Ascending aorta (tissue), 2 donors: ENCODE measurements around the gene CIAO2B. TPM values are rescaled to one million over a fixed set of nuclear protein-coding genes. Genes with fewer than 3 reads are reported as not detected.
"Not testable (repeated sequence)": the region's sequence is repeated elsewhere in the genome, so short reads cannot be mapped to it uniquely, and the experiment has no call there.

ENCODE experiments used
- DNase-seq, 2 donors: peaks; one replicate each; pipeline ENCODE4 v3.0.0-alpha.2; 2019; ENCODE audit warnings: low spot score in 2 of 2
- H3K27ac ChIP-seq, 2 donors: fragments of 200-600 bp; sonication (generic); one replicate each; pipeline ENCODE4 v1.5.1; 2016 to 2017; ENCODE audit warnings: mild to moderate bottlenecking in 1 of 2
- H3K27me3 ChIP-seq: fragments of 200-600 bp; sonication (generic); one replicate; pipeline ENCODE4 v1.5.1; 2017
- H3K36me3 ChIP-seq, 2 donors: fragments of 200-600 bp; sonication (generic); one replicate each; pipeline ENCODE4 v1.5.1; 2016
- H3K4me1 ChIP-seq, 2 donors: fragments of 200-600 bp; sonication (generic); one replicate each; pipeline ENCODE4 v1.5.1; 2016 to 2017; ENCODE audit warnings: mild to moderate bottlenecking in 1 of 2
- H3K4me3 ChIP-seq, 2 donors: fragments of 200-600 bp; sonication (generic); one replicate each; pipeline ENCODE4 v1.5.1; 2016 to 2017; ENCODE audit warnings: mild to moderate bottlenecking in 1 of 2
- H3K9me3 ChIP-seq, 2 donors: fragments of 200-600 bp; sonication (generic); one replicate each; pipeline ENCODE4 v1.5.1; 2016
- CTCF ChIP-seq, 3 experiments: fragments of 200-600 bp in 2 of 3; fragments of 450-650 bp in 1 of 3; sonication (generic) in 2 of 3; IDR thresholded peaks; one replicate each; pipeline ENCODE4 v1.5.1; 2016 to 2019; ENCODE audit warnings: antibody characterized with exemption in 3 of 3, mild to moderate bottlenecking in 1 of 3, moderate library complexity in 1 of 3
- intact Hi-C: fragments of 100-400 bp; cut with DNase I; formaldehyde crosslinking; loops from one replicate; pipeline ENCODE4 v1.15.1; 2023
- total RNA-seq: library from RNA; depleted of rRNA; stranded (reverse); fragments of >200 nt; gene quantifications from one replicate; pipeline ENCODE4 v1.1.0, GENCODE V29; 2016

CIAO2B gene
- total RNA-seq, 1 donor from 2014 or later = 255 TPM

- Histone ChIP-seq H3K27ac (no peak overlapping the region), H3K27me3 (no peaks in the 10 kb centered on the region), H3K36me3 (peaks cover 6 to 7% of the 10 kb centered on the region in 2 donors), H3K4me3 (peak overlapping the region; percentile 56 to 64), H3K9me3 (no peaks in the 10 kb centered on the region), H3K4me1 (peaks cover 0 to 12% of the 10 kb centered on the region in 2 donors)
- intact Hi-C loops = no loop called here
- TF ChIP-seq CTCF (IDR thresholded peaks at IDR 0.05) = no peak
- no peak for DNase-seq
Observed at GRCh38 chr16:66948134-66948836, 14.1 kb upstream of the CIAO2B start.

DNA sequence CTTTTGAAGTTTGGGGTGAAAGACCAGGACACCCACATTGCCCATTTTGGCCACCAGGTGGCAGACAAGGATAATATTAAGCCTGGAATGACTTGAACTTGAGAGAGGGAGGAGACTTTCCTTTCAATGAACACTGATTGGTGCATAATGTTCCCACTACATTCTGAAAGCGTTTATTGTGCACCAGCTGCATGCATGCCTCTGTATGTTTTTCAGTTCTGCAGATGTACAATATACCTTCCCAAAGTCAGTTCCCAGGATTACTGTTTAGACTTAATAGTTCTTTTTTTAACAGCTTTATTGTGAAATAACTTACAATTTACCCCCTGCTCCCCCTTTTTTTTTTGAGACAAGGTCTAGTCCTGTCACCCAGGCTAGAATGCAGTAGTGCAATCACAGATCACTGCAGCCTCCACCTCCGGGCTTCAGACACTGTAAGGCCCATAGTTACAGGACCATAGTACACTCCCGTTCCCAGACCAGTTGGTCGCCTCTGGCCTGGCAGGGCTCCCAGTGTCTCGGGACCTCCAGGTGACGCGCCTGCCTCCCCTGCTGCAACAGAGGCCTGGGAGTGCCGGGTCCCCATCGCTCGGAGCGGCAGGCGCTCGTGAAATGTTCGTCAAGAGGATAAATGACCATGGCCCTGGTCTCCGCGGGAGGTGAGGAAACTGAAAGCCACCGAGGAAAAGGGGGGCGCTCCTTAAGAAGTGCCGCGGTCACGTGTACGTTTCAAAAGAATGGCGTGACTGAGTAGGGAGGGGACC is 13.3 kb upstream of the CIAO2B start:
- TF ChIP-seq CTCF (IDR thresholded peaks at IDR 0.05) = peak; percentile 78 to 84 (median 82)
- no peak overlapping the region for H3K27ac ChIP-seq
- intact Hi-C loops = loop anchor here (2.0 kb wide), 1 partner anchor 53 kb away; no protein-coding TSS in a partner anchor

DNA sequence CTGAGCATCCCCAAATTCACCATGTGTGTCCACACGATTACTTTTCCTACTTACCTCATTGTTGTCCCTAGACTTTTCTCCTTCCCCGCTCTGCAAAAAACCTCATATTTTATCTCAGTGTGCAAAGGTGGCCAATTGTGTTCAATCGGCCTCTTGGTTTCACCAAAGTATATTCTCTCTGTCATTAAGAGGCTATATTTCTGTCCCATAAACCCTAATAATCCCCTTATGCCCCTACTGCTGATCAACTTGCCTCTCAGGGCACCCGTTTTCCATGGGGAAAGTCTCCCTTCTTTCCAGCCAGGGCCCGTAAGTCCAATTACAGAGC is 12.7 kb upstream of the CIAO2B start:
- no peaks in the 10 kb centered on the region for H3K27me3 ChIP-seq
- H3K27ac ChIP-seq = no peak overlapping the region
- H3K4me1 ChIP-seq = peaks cover 0 to 12% of the 10 kb centered on the region in 2 donors
- TF ChIP-seq CTCF (IDR thresholded peaks at IDR 0.05) = no peak
- H3K36me3 ChIP-seq = peaks cover 20% of the 10 kb centered on the region in 2 donors
- intact Hi-C loops = loop anchor here (2.0 kb wide), 1 partner anchor 52 kb away; no protein-coding TSS in a partner anchor
- no peak for DNase-seq
- no peak overlapping the region for H3K4me3 ChIP-seq
- H3K9me3 ChIP-seq = no peaks in the 10 kb centered on the region

More for the DNA sequence above, 13.3 kb upstream of the CIAO2B start:
- Histone ChIP-seq H3K4me1 (peaks cover 0 to 12% of the 10 kb centered on the region in 2 donors), H3K9me3 (no peaks in the 10 kb centered on the region), H3K36me3 (peaks cover 14 to 15% of the 10 kb centered on the region in 2 donors), H3K4me3 (peak overlapping the region; percentile 56 to 64), H3K27me3 (no peaks in the 10 kb centered on the region)
- peak in 1 of 2 donors; percentile 93 for DNase-seq

GRCh38 chr16:66946541-66946940 is 12.3 kb upstream of the CIAO2B start:
- peaks cover 24% of the 10 kb centered on the region in 2 donors for H3K36me3 ChIP-seq
- no peak for DNase-seq
- intact Hi-C loops = loop anchor here (2.0 kb wide), 1 partner anchor 52 kb away; no protein-coding TSS in a partner anchor
- no peak overlapping the region for H3K27ac ChIP-seq
- H3K4me1 ChIP-seq = peaks cover 0 to 12% of the 10 kb centered on the region in 2 donors
- no peak overlapping the region for H3K4me3 ChIP-seq
- no peaks in the 10 kb centered on the region for H3K27me3 ChIP-seq
- H3K9me3 ChIP-seq = no peaks in the 10 kb centered on the region
- TF ChIP-seq CTCF (IDR thresholded peaks at IDR 0.05) = no peak

DNA sequence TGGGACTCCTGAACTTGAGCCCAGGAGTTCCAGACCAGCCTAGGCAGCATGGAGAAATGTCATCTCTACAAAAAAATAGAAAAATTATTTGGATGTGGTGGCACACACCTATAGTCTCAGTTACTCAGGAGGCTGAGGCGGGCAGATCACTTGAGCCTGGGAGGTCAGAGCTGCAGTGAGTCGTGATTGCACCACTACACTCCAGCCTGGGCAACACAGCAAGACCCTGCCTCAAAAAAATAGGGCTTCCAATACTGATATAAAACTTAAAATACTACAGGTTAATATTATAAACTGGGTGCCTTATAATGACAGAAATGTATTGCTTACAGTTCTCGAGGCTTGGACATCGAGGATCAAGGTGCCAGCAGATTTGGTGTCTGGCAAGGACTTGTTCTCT is 11.7 kb upstream of the CIAO2B start:
- H3K36me3 ChIP-seq = peaks cover 30% of the 10 kb centered on the region in 2 donors
- TF ChIP-seq CTCF (IDR thresholded peaks at IDR 0.05) = no peak
- DNase-seq = no peak
- H3K4me1 ChIP-seq = peaks cover 0 to 12% of the 10 kb centered on the region in 2 donors
- no peaks in the 10 kb centered on the region for H3K27me3 ChIP-seq
- intact Hi-C loops = loop anchor here (2.0 kb wide), 1 partner anchor 51 kb away; no protein-coding TSS in a partner anchor
- no peaks in the 10 kb centered on the region for H3K9me3 ChIP-seq
- H3K4me3 ChIP-seq = no peak overlapping the region
- no peak overlapping the region for H3K27ac ChIP-seq

DNA sequence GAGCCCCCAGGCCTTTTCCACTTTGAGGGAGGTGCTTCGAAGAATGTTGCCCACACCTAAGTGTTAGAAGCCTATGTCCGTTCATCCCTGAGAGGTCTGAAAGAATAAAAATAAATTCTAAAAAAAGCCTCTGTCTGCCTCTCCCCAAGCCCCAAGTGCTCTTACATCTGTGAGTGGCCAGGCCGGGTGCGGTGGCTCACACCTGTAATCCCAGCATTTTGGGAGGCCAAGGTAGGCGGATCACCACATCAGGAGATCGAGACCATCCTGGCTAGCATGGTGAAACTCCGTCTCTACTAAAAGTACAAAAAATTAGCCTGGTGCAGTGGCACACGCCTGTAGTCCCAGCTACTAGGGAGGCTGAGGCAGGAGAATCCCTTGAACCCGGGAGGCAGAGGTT is 10.8 kb upstream of the CIAO2B start:
- H3K27me3 ChIP-seq, H3K9me3 ChIP-seq, intact Hi-C loops, H3K27ac ChIP-seq, H3K4me3 ChIP-seq, DNase-seq: not testable (repeated sequence)
- Histone ChIP-seq H3K4me1 (peaks cover 0 to 12% of the 10 kb centered on the region in 2 donors), H3K36me3 (peaks cover 39 to 40% of the 10 kb centered on the region in 2 donors)
